Spleen (tissue), 11 donors: ENCODE data around the gene FERMT3. TPM values are rescaled to one million over a fixed set of nuclear protein-coding genes. Genes with fewer than 3 reads are reported as not detected.
A peak's percentile ranks its signal among the peaks of the same experiment; 100 is the strongest.

Experiments
- DNase-seq: peaks from one replicate; pipeline ENCODE4 v3.0.0-alpha.2; 2020
- H3K27ac ChIP-seq, 8 donors: fragments of 200-600 bp; sonication (generic) in 7 of 8; 1 replicate in 4 of 8; 2 replicates in 4 of 8; pipeline versions ENCODE4 v1.5.0 to v1.8.0; 2016 to 2021; ENCODE audit warnings: inconsistent platforms in 4 of 8, mild to moderate bottlenecking in 4 of 8, moderate library complexity in 1 of 8
- H3K27me3 ChIP-seq, 7 donors: fragments of 200-600 bp; sonication (generic) in 6 of 7; replicated peaks in 1 of 7; 1 replicate in 4 of 7; 2 replicates in 3 of 7; pipeline versions ENCODE4 v1.5.0 to v1.8.0; 2016 to 2021; ENCODE audit warnings: inconsistent platforms in 3 of 7, mild to moderate bottlenecking in 1 of 7
- H3K36me3 ChIP-seq, 6 donors: fragments of 200-600 bp; sonication (generic) in 5 of 6; 1 replicate in 4 of 6; 2 replicates in 2 of 6; pipeline versions ENCODE4 v1.5.0 to v1.8.0; 2016 to 2021; ENCODE audit warnings: inconsistent platforms in 2 of 6
- H3K4me1 ChIP-seq, 6 donors: fragments of 200-600 bp; sonication (generic) in 5 of 6; 1 replicate in 3 of 6; 2 replicates in 3 of 6; pipeline versions ENCODE4 v1.5.0 to v1.8.0; 2016 to 2021; ENCODE audit warnings: inconsistent platforms in 3 of 6
- H3K4me3 ChIP-seq, 8 donors: fragments of 200-600 bp; sonication (generic) in 7 of 8; 1 replicate in 4 of 8; 2 replicates in 4 of 8; pipeline versions ENCODE4 v1.5.0 to v1.8.0; 2016 to 2021; ENCODE audit warnings: inconsistent platforms in 4 of 8, mild to moderate bottlenecking in 4 of 8, moderate library complexity in 2 of 8
- H3K9me3 ChIP-seq, 8 donors: fragments of 200-600 bp; sonication (generic) in 7 of 8; 1 replicate in 4 of 8; 2 replicates in 4 of 8; pipeline versions ENCODE4 v1.5.0 to v1.8.0; 2016 to 2021; ENCODE audit warnings: inconsistent platforms in 4 of 8
- POLR2A ChIP-seq, 3 donors: fragments of 450-650 bp; IDR thresholded peaks; one replicate each; pipeline ENCODE4 v1.5.1; 2017; ENCODE audit warnings: antibody characterized with exemption in 3 of 3, mild to moderate bottlenecking in 1 of 3
- POLR2AphosphoS5 ChIP-seq, 3 donors: sonication (generic); formaldehyde crosslinking; IDR thresholded peaks; one replicate each; pipeline ENCODE4 v1.5.1; 2017; ENCODE audit warnings: antibody characterized with exemption in 3 of 3
- WGBS, 5 donors: extraction: QIAGEN DNeasy Blood & Tissue Kit in 3 of 5; methylation state at CpG; one replicate each; pipeline versions ENCODE4 v1.1.5 to v1.1.7; 2013 to 2018; 5-methylcytosine and 5-hydroxymethylcytosine counted together
- intact Hi-C: fragments of 100-400 bp; cut with DNase I; formaldehyde crosslinking; loops from one replicate; pipeline ENCODE4 v1.15.0; 2023; ENCODE audit warnings: low total_unique reads
- polyA plus RNA-seq, 3 donors: library from polyadenylated mRNA; stranded (reverse); fragments of 200-250 nt; gene quantifications; one replicate each; pipeline ENCODE4 v1.2.1, GENCODE V29; 2013
- total RNA-seq, 7 donors: library from RNA; depleted of rRNA in 3 of 7; stranded (reverse); fragments of >200 nt in 3 of 7; fragmentation: NEBNext Ultra II Directional in 4 of 7; extraction: Animal tissue kit (Norgen Biotek cat#: 25700) in 4 of 7; gene quantifications; one replicate each; pipeline versions ENCODE4 v1.1.0 to v1.2.1, GENCODE V29; 2016 to 2021
- TF ChIP-seq, protein P1 (sequence below), 11 experiments: fragments of 200-600 bp in 7 of 11; fragments of 450-650 bp in 4 of 11; sonication (generic) in 4 of 11; IDR thresholded peaks in 8 of 11; conservative IDR thresholded peaks in 3 of 11; 1 replicate in 7 of 11; 2 replicates in 4 of 11; pipeline versions ENCODE4 v1.4.0 to v1.8.0; 2016 to 2021; ENCODE audit warnings: antibody characterized with exemption in 11 of 11, inconsistent platforms in 4 of 11, mild to moderate bottlenecking in 1 of 11
- donor health status: healthy with polysubstance abuse.
- donor health status: DM: no; HTN: no; CAD: no; lungs with moderate emphysema.
- donor health status: DM: no; HTN: no; CAD: no.
- donor health status: Bipolar disorder and iron deficiency.
- donor health status: healthy.
- donor health status: DM: no; HTN: no; CAD: no.
- donor health status: DM: yes; HTN: yes; CAD: no.

Gene FERMT3
- total and polyA plus RNA-seq, 10 donors: 120 to 248 (median 174) TPM

DNA sequence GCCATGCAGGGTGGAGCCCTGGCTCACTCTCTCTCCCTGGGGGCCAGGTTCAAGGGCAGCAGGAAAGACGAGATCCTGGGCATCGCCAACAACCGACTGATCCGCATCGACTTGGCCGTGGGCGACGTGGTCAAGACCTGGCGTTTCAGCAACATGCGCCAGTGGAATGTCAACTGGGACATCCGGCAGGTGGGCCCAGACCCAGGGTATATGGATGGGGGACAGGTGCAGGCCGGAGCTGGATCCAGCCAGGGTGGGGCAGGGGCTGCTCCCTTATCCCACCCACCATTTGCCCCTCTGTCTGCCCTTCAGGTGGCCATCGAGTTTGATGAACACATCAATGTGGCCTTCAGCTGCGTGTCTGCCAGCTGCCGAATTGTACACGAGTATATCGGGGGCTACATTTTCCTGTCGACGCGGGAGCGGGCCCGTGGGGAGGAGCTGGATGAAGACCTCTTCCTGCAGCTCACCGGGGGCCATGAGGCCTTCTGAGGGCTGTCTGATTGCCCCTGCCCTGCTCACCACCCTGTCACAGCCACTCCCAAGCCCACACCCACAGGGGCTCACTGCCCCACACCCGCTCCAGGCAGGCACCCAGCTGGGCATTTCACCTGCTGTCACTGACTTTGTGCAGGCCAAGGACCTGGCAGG, 16.6 kb downstream of the FERMT3 start:
- H3K4me3 ChIP-seq: no peak overlapping the region
- TF ChIP-seq, protein P1, sequence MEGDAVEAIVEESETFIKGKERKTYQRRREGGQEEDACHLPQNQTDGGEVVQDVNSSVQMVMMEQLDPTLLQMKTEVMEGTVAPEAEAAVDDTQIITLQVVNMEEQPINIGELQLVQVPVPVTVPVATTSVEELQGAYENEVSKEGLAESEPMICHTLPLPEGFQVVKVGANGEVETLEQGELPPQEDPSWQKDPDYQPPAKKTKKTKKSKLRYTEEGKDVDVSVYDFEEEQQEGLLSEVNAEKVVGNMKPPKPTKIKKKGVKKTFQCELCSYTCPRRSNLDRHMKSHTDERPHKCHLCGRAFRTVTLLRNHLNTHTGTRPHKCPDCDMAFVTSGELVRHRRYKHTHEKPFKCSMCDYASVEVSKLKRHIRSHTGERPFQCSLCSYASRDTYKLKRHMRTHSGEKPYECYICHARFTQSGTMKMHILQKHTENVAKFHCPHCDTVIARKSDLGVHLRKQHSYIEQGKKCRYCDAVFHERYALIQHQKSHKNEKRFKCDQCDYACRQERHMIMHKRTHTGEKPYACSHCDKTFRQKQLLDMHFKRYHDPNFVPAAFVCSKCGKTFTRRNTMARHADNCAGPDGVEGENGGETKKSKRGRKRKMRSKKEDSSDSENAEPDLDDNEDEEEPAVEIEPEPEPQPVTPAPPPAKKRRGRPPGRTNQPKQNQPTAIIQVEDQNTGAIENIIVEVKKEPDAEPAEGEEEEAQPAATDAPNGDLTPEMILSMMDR (IDR thresholded peaks at IDR 0.05 in 8 of 11, conservative IDR thresholded peaks at IDR 0.05 in 3 of 11): no peak
- peak; percentile 54 to 83 (median 65) for TF ChIP-seq POLR2AphosphoS5 (IDR thresholded peaks at IDR 0.05)
- intact Hi-C loops: no loop called here
- no peaks in the 10 kb centered on the region for H3K9me3 ChIP-seq
- no peaks in the 10 kb centered on the region for H3K27me3 ChIP-seq
- peak overlapping the region in 6 of 8 donors; percentile 48 to 98 (median 83) for H3K27ac ChIP-seq
- WGBS, 5 donors: 60 to 87% (median 74%) methylated on average over 14 to 24 of the region's 24 CpGs
- peaks cover 23 to 82% (median 45%) of the 10 kb centered on the region in 6 donors for H3K4me1 ChIP-seq
- peaks cover 0 to 67% (median 50%) of the 10 kb centered on the region in 6 donors for H3K36me3 ChIP-seq
- no peak for DNase-seq

DNA sequence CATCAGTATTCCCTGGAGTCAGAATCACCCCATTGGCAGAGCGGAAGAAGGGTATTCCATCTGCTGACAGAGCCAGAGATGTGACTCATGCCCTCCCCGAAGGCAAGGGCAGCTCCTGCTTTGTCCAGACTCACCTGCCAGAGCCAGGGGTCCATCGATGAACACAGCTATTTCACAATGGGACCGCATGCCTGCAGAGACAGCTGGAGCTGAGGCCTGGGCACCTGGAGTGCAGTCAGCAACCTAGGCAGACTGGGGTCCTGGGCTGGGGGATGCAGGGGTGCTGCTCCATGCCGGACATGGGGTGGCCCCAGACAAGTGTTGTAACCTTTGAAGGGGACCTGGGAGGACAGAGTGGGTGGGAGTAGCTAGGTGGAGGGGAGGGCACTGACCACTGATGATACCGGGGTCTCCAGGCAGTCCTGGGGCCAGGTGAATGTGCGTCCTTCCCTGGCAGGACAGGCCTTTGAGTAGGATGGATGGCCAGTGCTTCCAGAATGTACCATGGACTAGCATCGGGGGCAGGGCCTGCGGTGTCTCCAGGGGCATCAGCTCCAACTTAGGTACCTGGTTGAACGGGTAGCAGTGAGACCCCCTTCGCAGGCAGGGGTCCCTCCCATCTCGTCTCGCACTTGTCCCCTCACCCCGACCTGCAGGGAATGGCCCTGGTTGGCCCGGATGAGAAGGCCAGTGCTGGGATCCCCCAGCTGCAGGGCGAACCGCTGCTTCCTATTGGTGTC, 17.8 kb downstream of the FERMT3 start:
- 84 to 92% (median 90%) methylated on average over 11 to 17 of the region's 17 CpGs for WGBS, 5 donors
- intact Hi-C loops: no loop called here
- DNase-seq: peak; percentile 84

DNA sequence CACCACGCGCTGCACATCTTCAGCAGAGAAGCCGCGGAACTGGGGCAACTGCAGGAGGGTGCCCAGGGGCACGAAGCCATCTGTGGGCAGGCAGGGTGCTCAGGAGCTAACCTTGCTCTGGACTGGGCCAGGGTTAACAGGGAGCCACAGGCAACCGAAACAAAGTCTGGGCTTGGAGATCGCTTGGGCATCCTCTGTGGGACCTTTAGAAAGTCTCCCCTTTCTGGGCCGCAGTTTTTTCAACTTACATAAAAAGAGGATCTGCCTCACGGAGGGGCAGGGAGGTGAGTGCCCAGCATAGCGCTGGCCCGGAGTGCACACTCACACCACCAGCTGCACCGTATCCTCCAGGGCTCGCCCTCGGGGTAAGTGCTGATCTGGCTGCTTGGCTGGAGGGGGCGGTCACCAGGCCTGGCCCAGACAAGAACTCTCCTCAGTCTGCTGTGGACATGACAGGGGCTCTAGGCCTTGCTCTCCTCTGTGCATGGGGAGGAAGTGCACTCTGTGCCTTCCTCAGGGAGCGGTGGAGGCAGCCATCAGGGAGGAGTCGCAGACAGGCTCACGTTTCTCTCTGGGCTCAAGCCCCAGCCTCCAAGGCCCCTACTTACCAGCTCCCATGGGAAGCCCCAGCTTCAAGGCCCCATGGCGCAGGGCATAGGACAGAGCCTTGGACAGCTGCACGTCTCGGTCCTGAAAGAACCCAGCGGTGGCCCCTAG, 18.5 kb downstream of the FERMT3 start:
- peak; percentile 84 for DNase-seq
- H3K4me3 ChIP-seq: peak overlapping the region; percentile 72 to 97 (median 75)
- H3K27ac ChIP-seq: peak overlapping the region in 7 of 8 donors; percentile 89 to 98 (median 94)
- peaks cover 0 to 54% (median 34%) of the 10 kb centered on the region in 6 donors for H3K36me3 ChIP-seq
- intact Hi-C loops: no loop called here
- H3K4me1 ChIP-seq: peaks cover 34 to 91% (median 63%) of the 10 kb centered on the region in 6 donors
- no peak for TF ChIP-seq POLR2A (IDR thresholded peaks at IDR 0.05)
- TF ChIP-seq, protein P1 (IDR thresholded peaks at IDR 0.05 in 8 of 11, conservative IDR thresholded peaks at IDR 0.05 in 3 of 11): peak in 1 of 11 experiments; percentile 2
- TF ChIP-seq POLR2AphosphoS5 (IDR thresholded peaks at IDR 0.05): peak; percentile 44 to 77 (median 58)
- no peaks in the 10 kb centered on the region for H3K9me3 ChIP-seq
- 60 to 91% (median 62%) methylated on average over 9 to 22 of the region's 22 CpGs for WGBS, 5 donors
- H3K27me3 ChIP-seq: no peaks in the 10 kb centered on the region

More for the DNA sequence above, 17.8 kb downstream of the FERMT3 start:
- Histone ChIP-seq H3K4me3 (peak overlapping the region in 1 of 8 donors; percentile 97), H3K9me3 (no peaks in the 10 kb centered on the region), H3K4me1 (peaks cover 27 to 84% (median 56%) of the 10 kb centered on the region in 6 donors), H3K27ac (peak overlapping the region in 5 of 8 donors; percentile 94 to 98 (median 98)), H3K36me3 (peaks cover 0 to 59% (median 41%) of the 10 kb centered on the region in 6 donors), H3K27me3 (no peaks in the 10 kb centered on the region)
- TF ChIP-seq POLR2AphosphoS5 (IDR thresholded peaks at IDR 0.05) (peak; percentile 39 to 73 (median 44)), POLR2A (IDR thresholded peaks at IDR 0.05) (no peak)
- TF ChIP-seq, protein P1 (IDR thresholded peaks at IDR 0.05 in 8 of 11, conservative IDR thresholded peaks at IDR 0.05 in 3 of 11): no peak
